WI38 (cell line): ENCODE measurements around the gene ZNF273.
"Not testable (repeated sequence)": the region's sequence is repeated elsewhere in the genome, so short reads cannot be mapped to it uniquely, and the experiment has no call there.

ENCODE experiments used
- H3K4me3 ChIP-seq: 2 replicates; pipeline ENCODE4 v1.5.1; 2011; ENCODE audit warnings: low read depth, mild to moderate bottlenecking, control low read depth, low read length
- TF ChIP-seq, protein P1 (sequence below): IDR thresholded peaks from 2 replicates; pipeline ENCODE4 v1.5.1; 2012; ENCODE audit warnings: low read depth, mild to moderate bottlenecking, control low read depth, low read length

Gene ZNF273

DNA sequence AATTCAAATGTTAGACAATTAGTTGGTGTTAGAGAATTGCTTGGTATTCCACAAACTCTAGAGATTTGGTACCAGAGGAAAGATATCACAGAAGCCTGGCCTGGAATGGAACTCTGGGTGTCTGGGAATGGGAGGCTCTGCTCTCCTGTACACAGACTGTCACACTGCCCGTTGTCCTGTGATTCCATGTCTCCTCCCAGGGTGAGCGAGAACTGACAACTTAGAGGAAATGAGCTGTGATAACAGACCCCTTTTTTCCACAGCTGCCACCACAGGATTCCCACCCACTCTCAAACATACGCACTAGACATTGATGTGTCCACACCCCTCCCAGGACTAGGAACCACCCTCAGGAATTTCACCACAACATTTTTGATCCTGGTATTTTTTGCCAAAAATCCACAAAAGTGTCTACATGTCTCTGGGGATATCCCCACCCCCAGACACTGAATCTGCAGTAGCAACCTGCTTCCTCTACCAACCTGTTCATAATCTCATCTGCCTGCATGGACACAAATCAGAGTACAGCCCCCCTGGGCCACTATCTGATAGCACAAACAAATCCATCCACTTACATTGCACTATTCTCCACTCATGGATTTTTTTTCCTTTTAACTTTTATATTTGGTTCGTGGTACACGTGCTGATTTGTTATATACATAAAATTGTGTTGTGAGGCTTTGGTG is 4.7 kb downstream of the ZNF273 start:
- no peak overlapping the region for H3K4me3 ChIP-seq
- TF ChIP-seq, protein P1, sequence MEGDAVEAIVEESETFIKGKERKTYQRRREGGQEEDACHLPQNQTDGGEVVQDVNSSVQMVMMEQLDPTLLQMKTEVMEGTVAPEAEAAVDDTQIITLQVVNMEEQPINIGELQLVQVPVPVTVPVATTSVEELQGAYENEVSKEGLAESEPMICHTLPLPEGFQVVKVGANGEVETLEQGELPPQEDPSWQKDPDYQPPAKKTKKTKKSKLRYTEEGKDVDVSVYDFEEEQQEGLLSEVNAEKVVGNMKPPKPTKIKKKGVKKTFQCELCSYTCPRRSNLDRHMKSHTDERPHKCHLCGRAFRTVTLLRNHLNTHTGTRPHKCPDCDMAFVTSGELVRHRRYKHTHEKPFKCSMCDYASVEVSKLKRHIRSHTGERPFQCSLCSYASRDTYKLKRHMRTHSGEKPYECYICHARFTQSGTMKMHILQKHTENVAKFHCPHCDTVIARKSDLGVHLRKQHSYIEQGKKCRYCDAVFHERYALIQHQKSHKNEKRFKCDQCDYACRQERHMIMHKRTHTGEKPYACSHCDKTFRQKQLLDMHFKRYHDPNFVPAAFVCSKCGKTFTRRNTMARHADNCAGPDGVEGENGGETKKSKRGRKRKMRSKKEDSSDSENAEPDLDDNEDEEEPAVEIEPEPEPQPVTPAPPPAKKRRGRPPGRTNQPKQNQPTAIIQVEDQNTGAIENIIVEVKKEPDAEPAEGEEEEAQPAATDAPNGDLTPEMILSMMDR: no peak

DNA sequence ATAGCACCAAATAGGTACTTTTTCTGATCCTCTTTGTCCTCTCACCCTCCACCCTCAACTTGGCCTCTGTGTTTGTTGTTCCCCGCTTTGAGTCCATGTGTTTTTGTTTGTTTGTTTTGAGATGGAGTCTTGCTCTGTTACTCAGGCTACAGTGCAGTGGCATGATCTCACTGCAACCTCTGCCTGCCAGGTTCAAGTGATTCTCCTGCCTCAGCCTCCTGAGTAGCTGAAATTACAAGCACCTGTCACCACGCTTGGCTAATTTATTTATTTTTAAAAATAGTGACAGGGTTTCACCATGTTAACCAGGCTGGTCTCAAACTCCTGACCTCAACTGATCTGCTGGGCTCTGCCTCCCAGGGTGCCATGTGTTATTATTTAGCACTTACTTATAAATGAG is 5.3 kb downstream of the ZNF273 start:
- no peak overlapping the region for H3K4me3 ChIP-seq
- TF ChIP-seq, protein P1: no peak

DNA sequence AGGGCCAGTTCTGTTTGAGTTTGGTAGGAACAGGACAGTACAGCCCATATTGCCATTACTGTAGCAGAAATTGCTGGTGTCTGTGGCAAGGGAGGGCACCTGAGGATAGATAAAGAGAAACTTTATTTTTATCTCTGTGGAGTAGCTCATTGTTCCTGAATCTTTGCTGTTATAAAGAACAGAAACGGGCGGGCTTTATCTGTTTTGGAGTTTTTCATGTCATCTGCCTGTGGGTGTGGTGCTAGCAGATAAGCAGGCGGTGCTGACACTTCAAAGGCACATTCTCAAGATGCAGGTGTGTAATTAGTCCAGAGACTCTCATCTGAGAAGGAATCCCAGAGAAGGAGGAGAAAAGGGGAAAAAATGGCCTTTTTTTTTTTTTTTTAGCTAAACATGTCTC is 11.5 kb downstream of the ZNF273 start:
- H3K4me3 ChIP-seq: no peak overlapping the region
- TF ChIP-seq, protein P1: no peak

DNA sequence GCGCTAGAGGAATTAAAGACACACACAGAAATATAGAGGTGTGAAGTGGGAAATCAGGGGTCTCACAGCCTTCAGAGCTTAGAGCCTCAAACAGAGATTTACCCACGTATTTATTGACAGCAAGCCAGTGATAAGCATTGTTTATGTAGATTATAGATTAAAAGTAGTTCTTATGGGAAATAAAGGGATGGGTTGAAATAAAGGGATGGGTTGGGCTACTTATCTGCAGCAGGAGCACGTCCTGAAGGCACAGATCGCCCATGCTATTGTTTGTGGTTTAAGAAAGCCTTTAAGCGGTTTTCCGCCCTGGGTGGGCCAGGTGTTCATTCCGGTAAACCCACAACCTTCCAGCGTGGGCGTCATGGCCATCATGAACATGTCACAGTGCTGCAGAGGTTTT is 12.2 kb downstream of the ZNF273 start:
- H3K4me3 ChIP-seq: not testable (repeated sequence)

DNA sequence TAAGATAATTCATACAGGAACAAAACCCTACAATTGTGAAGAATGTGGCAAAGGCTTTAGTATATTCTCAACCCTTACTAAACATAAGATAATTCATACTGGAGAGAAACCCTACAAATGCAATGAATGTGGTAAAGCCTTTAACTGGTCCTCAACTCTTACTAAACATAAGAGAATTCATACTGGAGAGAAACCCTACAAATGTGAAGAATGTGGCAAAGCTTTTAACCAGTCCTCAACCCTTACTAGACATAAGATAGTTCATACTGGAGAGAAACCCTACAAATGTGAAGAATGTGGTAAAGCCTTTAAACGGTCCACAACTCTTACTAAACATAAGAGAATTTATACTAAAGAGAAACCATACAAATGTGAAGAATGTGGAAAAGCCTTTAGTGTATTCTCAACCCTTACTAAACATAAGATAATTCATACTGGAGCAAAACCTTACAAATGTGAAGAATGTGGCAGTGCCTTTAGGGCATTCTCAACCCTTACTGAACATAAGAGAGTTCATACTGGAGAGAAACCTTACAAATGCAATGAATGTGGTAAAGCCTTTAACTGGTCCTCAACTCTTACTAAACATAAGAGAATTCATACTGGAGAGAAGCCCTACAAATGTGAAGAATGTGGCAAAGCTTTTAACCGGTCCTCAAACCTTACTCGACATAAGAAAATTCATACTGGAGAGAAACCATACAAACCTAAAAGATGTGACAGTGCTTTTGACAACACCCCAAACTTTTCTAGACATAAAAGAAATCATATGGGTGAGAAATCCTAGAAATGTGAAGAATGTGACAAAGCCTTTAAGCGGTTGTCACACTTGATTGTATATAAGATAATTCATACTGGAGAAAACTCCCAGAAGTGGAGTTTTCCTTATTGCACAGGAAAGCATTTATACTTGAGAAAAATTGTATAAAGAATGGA is 25.4 kb downstream of the ZNF273 start:
- not testable (repeated sequence) for H3K4me3 ChIP-seq

DNA sequence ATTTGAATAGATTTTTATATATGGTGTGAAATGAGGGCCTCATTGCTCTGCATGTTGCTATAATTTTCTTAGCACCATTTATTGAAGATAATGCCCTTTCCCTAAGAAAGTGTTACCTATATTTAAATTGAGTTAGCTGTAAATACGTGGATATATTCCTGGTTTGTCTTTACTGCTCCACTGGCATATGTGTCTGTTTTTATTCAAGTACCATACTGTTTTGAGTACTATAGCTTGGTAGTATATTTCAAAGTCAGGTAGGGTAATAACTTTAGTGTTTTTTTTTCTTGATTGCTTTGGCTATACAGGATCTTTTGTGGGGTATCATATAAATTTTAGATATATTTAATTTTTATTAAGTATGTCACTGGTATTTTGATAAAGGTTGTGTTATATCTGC is 31.4 kb downstream of the ZNF273 start:
- H3K4me3 ChIP-seq: no peak overlapping the region
- TF ChIP-seq, protein P1: no peak

DNA sequence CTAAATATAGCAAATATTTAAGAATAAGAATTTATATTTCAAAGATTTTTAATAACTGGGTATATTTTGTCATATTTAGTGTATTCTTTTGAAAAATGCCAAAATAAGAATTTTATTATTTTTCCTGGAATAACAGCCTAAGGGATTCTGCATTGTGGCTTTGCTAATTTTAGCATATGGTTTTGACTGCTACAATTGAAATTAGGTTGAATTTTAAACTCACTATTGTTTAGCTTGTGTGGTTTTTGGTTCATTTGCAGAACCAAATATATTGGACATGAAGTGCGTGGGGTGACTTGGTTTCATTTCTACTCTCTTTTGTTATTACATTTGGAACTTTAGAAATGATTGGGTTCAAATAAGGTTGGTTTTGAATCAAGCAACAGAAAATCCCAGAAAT is 35.5 kb downstream of the ZNF273 start:
- no peak overlapping the region for H3K4me3 ChIP-seq
- TF ChIP-seq, protein P1: no peak

DNA sequence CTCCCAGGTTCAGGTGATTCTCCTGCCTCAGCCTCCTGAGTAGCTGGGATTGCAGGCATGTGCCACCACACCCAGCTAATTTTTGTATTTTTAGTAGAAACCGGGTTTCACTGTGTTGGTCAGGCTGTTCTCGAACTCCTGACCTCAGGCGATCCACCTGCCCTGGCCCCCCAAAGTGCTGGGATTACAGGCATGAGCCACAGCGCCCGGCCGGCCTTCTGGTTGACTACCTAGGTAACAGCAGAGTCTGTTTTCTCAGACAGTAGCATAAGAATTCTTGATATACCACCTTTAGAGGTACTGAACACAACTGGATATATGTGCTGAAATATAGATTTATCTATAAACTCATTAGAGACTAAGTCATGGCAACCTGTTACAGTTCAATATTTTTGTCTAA is 36.9 kb downstream of the ZNF273 start:
- H3K4me3 ChIP-seq: not testable (repeated sequence)

DNA sequence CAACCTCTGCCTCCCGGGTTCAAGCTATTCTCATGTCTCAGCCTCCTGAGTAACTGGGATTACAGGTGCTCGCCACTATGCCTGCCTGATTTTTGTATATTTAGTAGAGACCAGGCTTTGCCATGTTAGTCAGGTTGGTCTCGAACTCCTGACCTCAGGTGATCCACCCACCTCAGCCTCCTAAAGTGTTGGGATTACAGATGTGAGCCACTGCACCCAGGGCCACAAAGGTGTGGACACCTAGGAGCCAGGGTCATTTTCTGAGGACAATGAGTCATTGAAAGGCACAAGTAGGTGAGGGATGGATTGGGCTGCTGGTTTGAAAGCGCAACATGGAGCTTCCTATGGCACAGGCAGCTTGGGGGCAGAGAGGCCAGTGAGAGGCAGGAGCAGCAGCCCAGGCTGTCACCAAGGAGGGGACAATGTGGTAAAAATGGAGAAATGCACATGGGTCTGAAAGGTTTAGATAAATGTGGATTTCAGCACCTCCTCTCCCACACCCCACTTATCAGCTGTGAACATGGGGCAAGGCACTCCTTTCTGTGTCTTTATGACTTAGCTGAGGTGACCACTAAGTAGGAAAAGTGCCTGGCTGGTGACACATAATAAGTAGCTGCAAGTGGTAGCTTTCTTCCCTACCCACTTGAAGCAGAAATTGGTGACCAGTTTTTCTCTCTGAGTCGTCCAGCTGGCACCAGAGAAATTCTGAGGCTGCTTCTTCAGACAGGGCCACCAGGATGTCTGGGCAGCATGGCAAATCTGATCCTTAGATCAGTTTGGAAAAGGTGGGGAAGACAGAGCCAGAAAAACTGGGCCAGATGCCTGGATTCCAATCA is 41.8 kb downstream of the ZNF273 start:
- not testable (repeated sequence) for H3K4me3 ChIP-seq
